Calu3 (cell line): ENCODE results near the gene UPF2. TPM values are rescaled to one million over a fixed set of nuclear protein-coding genes. Genes with fewer than 3 reads are reported as not detected.
"Not testable (repeated sequence)": the region's sequence is repeated elsewhere in the genome, so short reads cannot be mapped to it uniquely, and the experiment has no call there.

Experiments
- BruUV-seq: library from RNA; stranded (reverse); fragments of 400-500 nt; replicated peaks from 2 replicates; lab custom pipeline; 2021; lab: Mats Ljungman, UMichigan
- CTCF ChIA-PET: fragments of 300-600 bp; sonication (Branson Sonifier 250); formaldehyde crosslinking; loops from one replicate; lab custom pipeline; 2022; ENCODE audit warnings: antibody characterized with exemption; lab: Charles Lee
- DNase-seq: peaks from one replicate; pipeline ENCODE4 v3.0.0; 2022
- H3K27ac Mint-ChIP-seq: one replicate; pipeline ENCODE4 v1.8.0; 2022; ENCODE audit warnings: mixed read lengths; ENCODE audit not compliant: unreplicated experiment
- H3K27me3 Mint-ChIP-seq: one replicate; pipeline ENCODE4 v1.8.0; 2022; ENCODE audit warnings: mixed read lengths; ENCODE audit not compliant: unreplicated experiment
- H3K36me3 Mint-ChIP-seq: one replicate; pipeline ENCODE4 v1.8.0; 2022; ENCODE audit warnings: mild to moderate bottlenecking, moderate library complexity, mixed read lengths; ENCODE audit not compliant: insufficient read depth, unreplicated experiment
- H3K4me1 Mint-ChIP-seq: one replicate; pipeline ENCODE4 v1.8.0; 2022; ENCODE audit warnings: mild to moderate bottlenecking, low read depth, mixed read lengths; ENCODE audit not compliant: unreplicated experiment
- H3K4me3 Mint-ChIP-seq: one replicate; pipeline ENCODE4 v1.8.0; 2022; ENCODE audit warnings: mild to moderate bottlenecking, low read depth, moderate library complexity, mixed read lengths; ENCODE audit not compliant: unreplicated experiment
- H3K9me3 Mint-ChIP-seq: one replicate; pipeline ENCODE4 v1.8.0; 2022; ENCODE audit warnings: low read depth, mixed read lengths; ENCODE audit not compliant: unreplicated experiment
- CTCF ChIP-seq: fragments of 200-600 bp; IDR thresholded peaks from one replicate; pipeline ENCODE4 v1.8.0; 2022; ENCODE audit warnings: antibody characterized with exemption; ENCODE audit not compliant: unreplicated experiment
- intact Hi-C: fragments of 100-400 bp; cut with micrococcal nuclease; formaldehyde crosslinking; loops from one replicate; pipeline ENCODE4 v1.10.0; 2022; ENCODE audit not compliant: unreplicated experiment
- total RNA-seq: library from RNA; stranded (reverse); gene quantifications from 2 replicates; pipeline ENCODE4 v1.2.3, GENCODE V29; 2022

UPF2 gene
- total RNA-seq, 1 experiment from 2014 or later: 33.7 TPM

GRCh38 chr10:12018438-12019282 is 23.9 kb downstream of the UPF2 start:
- intact Hi-C loops: no loop called here
- Mint-ChIP-seq H3K4me1 (no peaks in the 10 kb centered on the region), H3K36me3 (peaks cover 8% of the 10 kb centered on the region), H3K4me3 (no peak overlapping the region), H3K27ac (no peak overlapping the region), H3K9me3 (no peaks in the 10 kb centered on the region), H3K27me3 (no peaks in the 10 kb centered on the region)
- TF ChIP-seq CTCF: no peak
- CTCF ChIA-PET: no interaction called here
- BruUV-seq: no TSS peak
- no peak for DNase-seq

GRCh38 chr10:12013926-12014325 is 28.7 kb downstream of the UPF2 start:
- intact Hi-C loops: no loop called here
- Mint-ChIP-seq H3K27me3 (no peaks in the 10 kb centered on the region), H3K27ac (no peak overlapping the region), H3K4me1 (no peaks in the 10 kb centered on the region), H3K4me3 (no peak overlapping the region), H3K36me3 (peaks cover 6% of the 10 kb centered on the region), H3K9me3 (peaks cover 4% of the 10 kb centered on the region)
- TF ChIP-seq CTCF: no peak
- BruUV-seq: no TSS peak
- CTCF ChIA-PET: interaction anchor here (0.6 to 0.7 kb wide), 2 partner anchors 44 to 59 kb away, joined by 3 read pairs; no protein-coding TSS in a partner anchor
- no peak for DNase-seq

- not testable (repeated sequence) for H3K27ac Mint-ChIP-seq, BruUV-seq
Measured at GRCh38 chr10:12013391-12013790, 29.2 kb downstream of the UPF2 start.

GRCh38 chr10:12010353-12010752 is 32.3 kb downstream of the UPF2 start:
- TF ChIP-seq CTCF: no peak
- Mint-ChIP-seq H3K4me3 (no peak overlapping the region), H3K36me3 (peaks cover 19% of the 10 kb centered on the region), H3K9me3 (peaks cover 4% of the 10 kb centered on the region), H3K27me3 (no peaks in the 10 kb centered on the region), H3K27ac (no peak overlapping the region), H3K4me1 (no peaks in the 10 kb centered on the region)
- intact Hi-C loops: no loop called here
- no TSS peak for BruUV-seq
- CTCF ChIA-PET: interaction anchor here (0.5 kb wide), 1 partner anchor 16 kb away, joined by 4 read pairs; no protein-coding TSS in a partner anchor
- no peak for DNase-seq

More at GRCh38 chr10:12013391-12013790, 29.2 kb downstream of the UPF2 start:
- H3K36me3 Mint-ChIP-seq, H3K4me3 Mint-ChIP-seq, H3K27me3 Mint-ChIP-seq, DNase-seq, H3K9me3 Mint-ChIP-seq, H3K4me1 Mint-ChIP-seq, intact Hi-C loops: not testable (repeated sequence)
- CTCF ChIA-PET: interaction anchor here (0.6 to 0.7 kb wide), 2 partner anchors 45 to 59 kb away, joined by 3 read pairs; no protein-coding TSS in a partner anchor

GRCh38 chr10:12008842-12009241 is 33.8 kb downstream of the UPF2 start:
- H3K4me1 Mint-ChIP-seq, BruUV-seq, H3K27me3 Mint-ChIP-seq, intact Hi-C loops, H3K27ac Mint-ChIP-seq, H3K4me3 Mint-ChIP-seq, DNase-seq, CTCF ChIA-PET, H3K9me3 Mint-ChIP-seq: not testable (repeated sequence)
- H3K36me3 Mint-ChIP-seq: peaks cover 19% of the 10 kb centered on the region
